ENCODE data around the gene SYT2.

DNA sequence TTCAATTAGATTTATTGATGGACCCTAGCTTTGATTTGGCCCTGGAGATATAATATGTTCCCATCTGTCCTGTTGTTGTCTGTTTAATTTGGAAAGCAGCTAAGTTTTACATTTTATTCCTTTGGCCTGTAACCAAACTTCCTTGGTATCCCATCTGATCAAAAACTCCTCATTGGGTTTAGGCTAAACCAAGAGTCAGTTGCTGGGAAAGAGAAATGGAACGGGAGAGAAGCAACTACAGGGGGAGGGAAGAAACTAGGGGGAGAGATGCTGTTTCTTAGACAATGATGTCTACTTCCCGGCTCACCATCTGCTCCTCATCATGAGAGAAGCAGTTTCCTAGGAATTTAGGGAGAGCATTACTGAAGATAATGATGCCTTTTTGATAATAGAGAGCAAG is 141.8 kb downstream of the SYT2 start:
- TF ChIP-seq EZH2 (IDR thresholded peaks at IDR 0.05) = no peak
- TF ChIP-seq, protein P1, sequence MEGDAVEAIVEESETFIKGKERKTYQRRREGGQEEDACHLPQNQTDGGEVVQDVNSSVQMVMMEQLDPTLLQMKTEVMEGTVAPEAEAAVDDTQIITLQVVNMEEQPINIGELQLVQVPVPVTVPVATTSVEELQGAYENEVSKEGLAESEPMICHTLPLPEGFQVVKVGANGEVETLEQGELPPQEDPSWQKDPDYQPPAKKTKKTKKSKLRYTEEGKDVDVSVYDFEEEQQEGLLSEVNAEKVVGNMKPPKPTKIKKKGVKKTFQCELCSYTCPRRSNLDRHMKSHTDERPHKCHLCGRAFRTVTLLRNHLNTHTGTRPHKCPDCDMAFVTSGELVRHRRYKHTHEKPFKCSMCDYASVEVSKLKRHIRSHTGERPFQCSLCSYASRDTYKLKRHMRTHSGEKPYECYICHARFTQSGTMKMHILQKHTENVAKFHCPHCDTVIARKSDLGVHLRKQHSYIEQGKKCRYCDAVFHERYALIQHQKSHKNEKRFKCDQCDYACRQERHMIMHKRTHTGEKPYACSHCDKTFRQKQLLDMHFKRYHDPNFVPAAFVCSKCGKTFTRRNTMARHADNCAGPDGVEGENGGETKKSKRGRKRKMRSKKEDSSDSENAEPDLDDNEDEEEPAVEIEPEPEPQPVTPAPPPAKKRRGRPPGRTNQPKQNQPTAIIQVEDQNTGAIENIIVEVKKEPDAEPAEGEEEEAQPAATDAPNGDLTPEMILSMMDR (IDR thresholded peaks at IDR 0.05) = no peak
- no peak for TF ChIP-seq EZH2phosphoT487 (IDR thresholded peaks at IDR 0.05)
